HCT116 (cell line): ENCODE results near the gene MYH6. TPM values are rescaled to one million over a fixed set of nuclear protein-coding genes. Genes with fewer than 3 reads are reported as not detected.

ENCODE experiments used
- ATAC-seq: fragments of 200-7000 bp; cut with Tn5 transposase; 2 replicates; pipeline ENCODE4 v1.9.1; 2020; ENCODE audit warnings: mild to moderate bottlenecking, moderate library complexity
- BruUV-seq: library from RNA; stranded (reverse); fragments of 400-500 nt; replicated peaks from 2 replicates; lab custom pipeline; 2021; lab: Mats Ljungman, UMichigan
- CTCF ChIA-PET: fragments of 300-600 bp; sonication (Branson Sonifier 250); formaldehyde crosslinking; loops from one replicate; lab custom pipeline; 2021; ENCODE audit warnings: antibody characterized with exemption; lab: Charles Lee
- POLR2A ChIA-PET: fragments of 300-600, 350-600 bp; sonication (Branson Sonifier 250); formaldehyde crosslinking; loops from one replicate; lab custom pipeline; 2021; ENCODE audit warnings: antibody characterized with exemption; lab: Charles Lee
- RAD21 ChIA-PET, 2 experiments: fragments of 300-600 bp; sonication (Branson Sonifier 250); formaldehyde crosslinking; loops; one replicate each; lab custom pipeline; 2023; ENCODE audit warnings: low total read pairs in 2 of 2; ENCODE audit not compliant: uncharacterized antibody in 2 of 2, unreplicated experiment in 2 of 2, low non-redundant PET in 1 of 2; lab: Charles Lee
- DNase-seq: peaks from one replicate; pipeline ENCODE4 v3.0.0-alpha.2; 2010; ENCODE audit warnings: low read depth, low spot score
- H2AFZ ChIP-seq: fragments of 200-600 bp; shearing (Covaris generic), sonication (generic); 2 replicates; pipeline ENCODE4 v1.6.1; 2017; ENCODE audit warnings: low read depth, mixed run types, mixed read lengths, antibody characterized with exemption, low read length; ENCODE audit not compliant: poor library complexity, severe bottlenecking
- H3K27ac ChIP-seq: 2 replicates; pipeline ENCODE4 v1.5.1; 2012; ENCODE audit warnings: low read depth, low read length
- H3K27me3 ChIP-seq: fragments of 200-600 bp; sonication (generic); 2 replicates; pipeline ENCODE4 v1.6.1; 2016; ENCODE audit warnings: mixed run types, low read length, mixed read lengths; ENCODE audit not compliant: insufficient read depth
- H3K36me3 ChIP-seq, 2 experiments: fragments of 200-500 bp in 1 of 2; fragments of 200-600 bp in 1 of 2; sonication (Bioruptor generic) in 1 of 2; sonication (generic) in 1 of 2; 2 replicates each; pipeline versions ENCODE4 v1.5.1 to v1.6.1; 2014 to 2016; ENCODE audit warnings: low read length in 2 of 2, inconsistent platforms in 1 of 2, mixed read lengths in 1 of 2, mixed run types in 1 of 2; ENCODE audit not compliant: insufficient read depth in 2 of 2, control insufficient read depth in 1 of 2
- H3K4me1 ChIP-seq, 2 experiments: fragments of 200-600 bp in 1 of 2; sonication (generic) in 1 of 2; 2 replicates each; pipeline versions ENCODE4 v1.5.1 to v1.6.1; 2012 to 2017; ENCODE audit warnings: low read length in 2 of 2, inconsistent platforms in 1 of 2, mild to moderate bottlenecking in 1 of 2, mixed read lengths in 1 of 2, mixed run types in 1 of 2, moderate library complexity in 1 of 2; ENCODE audit not compliant: insufficient read depth in 2 of 2, control insufficient read depth in 1 of 2
- H3K4me2 ChIP-seq: fragments of 200-600 bp; sonication (generic); 2 replicates; pipeline ENCODE4 v1.6.1; 2017; ENCODE audit warnings: mixed run types, low read length, mixed read lengths
- H3K4me3 ChIP-seq, 2 experiments: fragments of 200-600 bp in 1 of 2; sonication (generic) in 1 of 2; replicated peaks in 1 of 2; 2 replicates each; pipeline ENCODE4 v1.5.1; 2011 to 2016; ENCODE audit warnings: low read length in 2 of 2, control low read depth in 1 of 2, low read depth in 1 of 2, mild to moderate bottlenecking in 1 of 2, mixed read lengths in 1 of 2, mixed run types in 1 of 2
- H3K79me2 ChIP-seq: fragments of 200-600 bp; sonication (generic); 2 replicates; pipeline ENCODE4 v1.6.1; 2017; ENCODE audit warnings: mild to moderate bottlenecking, mixed run types, low read length, moderate library complexity, mixed read lengths; ENCODE audit not compliant: insufficient read depth
- H3K9ac ChIP-seq: fragments of 200-600 bp; sonication (generic); 2 replicates; pipeline ENCODE4 v1.6.1; 2016; ENCODE audit warnings: low read length, mixed read lengths
- H3K9me2 ChIP-seq: fragments of 200-600 bp; sonication (generic), shearing (Covaris generic); 2 replicates; pipeline ENCODE4 v1.6.1; 2017; ENCODE audit warnings: mixed run types, mild to moderate bottlenecking, moderate library complexity; ENCODE audit not compliant: insufficient read depth
- H3K9me3 ChIP-seq, 2 experiments: fragments of 200-500 bp in 1 of 2; fragments of 200-600 bp in 1 of 2; sonication (Bioruptor generic) in 1 of 2; sonication (generic) in 1 of 2; 2 replicates each; pipeline ENCODE4 v1.6.1; 2014 to 2017; ENCODE audit warnings: low read length in 2 of 2, mixed read lengths in 2 of 2, inconsistent platforms in 1 of 2, low read depth in 1 of 2, mild to moderate bottlenecking in 1 of 2, mixed run types in 1 of 2, moderate library complexity in 1 of 2; ENCODE audit not compliant: control insufficient read depth in 1 of 2, insufficient read depth in 1 of 2
- H4K20me1 ChIP-seq: fragments of 200-600 bp; sonication (generic), shearing (Covaris generic); 2 replicates; pipeline ENCODE4 v1.6.1; 2017; ENCODE audit warnings: mixed run types, mild to moderate bottlenecking, moderate library complexity; ENCODE audit not compliant: insufficient read depth
- ATF3 ChIP-seq: IDR thresholded peaks from 2 replicates; pipeline ENCODE4 v1.6.1; 2012
- CBX3 ChIP-seq: IDR thresholded peaks from 2 replicates; pipeline ENCODE4 v1.6.1; 2012; ENCODE audit warnings: low read depth
- CEBPB ChIP-seq: IDR thresholded peaks from 2 replicates; pipeline ENCODE4 v1.6.1; 2012; ENCODE audit warnings: low read depth
- CTCF ChIP-seq, 3 experiments: fragments of 200-600 bp in 1 of 3; sonication (generic) in 1 of 3; IDR thresholded peaks in 2 of 3; conservative IDR thresholded peaks in 1 of 3; 2 replicates each; pipeline ENCODE4 v1.5.1; 2012 to 2017; ENCODE audit warnings: low read depth in 2 of 3, low read length in 2 of 3, antibody characterized with exemption in 1 of 3, borderline replicate concordance in 1 of 3, control low read depth in 1 of 3, mild to moderate bottlenecking in 1 of 3, mixed read lengths in 1 of 3, mixed run types in 1 of 3, moderate library complexity in 1 of 3; ENCODE audit not compliant: insufficient read depth in 1 of 3
- EGR1 ChIP-seq: IDR thresholded peaks from 2 replicates; pipeline ENCODE4 v1.6.1; 2012; ENCODE audit warnings: low read depth
- EZH2 ChIP-seq: fragments of 200-600 bp; sonication (generic); IDR thresholded peaks from 2 replicates; pipeline ENCODE4 v1.6.1; 2017; ENCODE audit warnings: antibody characterized with exemption, mixed run types
- EZH2phosphoT487 ChIP-seq: fragments of 200-600 bp; IDR thresholded peaks from 2 replicates; pipeline ENCODE4 v1.6.1; 2018; ENCODE audit warnings: antibody characterized with exemption, borderline replicate concordance
- JUND ChIP-seq: IDR thresholded peaks from 2 replicates; pipeline ENCODE4 v1.6.1; 2012
- POLR2A ChIP-seq: IDR thresholded peaks from 2 replicates; pipeline ENCODE4 v1.7.0; 2011; ENCODE audit warnings: borderline replicate concordance; ENCODE audit not compliant: insufficient read depth, insufficient read length; ENCODE audit errors: extremely low read depth
- POLR2AphosphoS5 ChIP-seq: IDR thresholded peaks from 2 replicates; pipeline ENCODE4 v1.6.1; 2011; ENCODE audit warnings: mild to moderate bottlenecking, low read depth, low read length, moderate library complexity
- SIN3A ChIP-seq: IDR thresholded peaks from 2 replicates; pipeline ENCODE4 v1.6.1; 2012; ENCODE audit warnings: low read depth
- SP1 ChIP-seq: IDR thresholded peaks from 2 replicates; pipeline ENCODE4 v1.6.1; 2012; ENCODE audit warnings: low read depth
- SRF ChIP-seq: IDR thresholded peaks from 2 replicates; pipeline ENCODE4 v1.6.1; 2012; ENCODE audit warnings: low read depth
- TCF7L2 ChIP-seq: IDR thresholded peaks from 2 replicates; pipeline ENCODE4 v1.7.0; 2011; ENCODE audit warnings: borderline replicate concordance, inconsistent platforms; ENCODE audit not compliant: insufficient read depth, insufficient read length; ENCODE audit errors: extremely low read depth
- YY1 ChIP-seq: IDR thresholded peaks from 2 replicates; pipeline ENCODE4 v1.6.1; 2011; ENCODE audit warnings: low read length, low read depth, moderate library complexity, mild to moderate bottlenecking; ENCODE audit not compliant: insufficient replicate concordance; ENCODE audit errors: extremely low read depth
- ZFX ChIP-seq: fragments of 450-650 bp; IDR thresholded peaks from 2 replicates; pipeline ENCODE4 v1.6.1; 2017
- ZNF274 ChIP-seq: fragments of 200-500 bp; sonication (Bioruptor generic); IDR thresholded peaks from 2 replicates; pipeline ENCODE4 v1.6.1; 2014; ENCODE audit warnings: mild to moderate bottlenecking, low read depth, low read length, inconsistent platforms
- intact Hi-C: fragments of 100-400 bp; cut with micrococcal nuclease; formaldehyde crosslinking; loops from 2 replicates; pipeline ENCODE4 v1.10.0; 2022
- total RNA-seq: library from RNA; stranded (reverse); gene quantifications from one replicate; pipeline ENCODE4 v1.2.1, GENCODE V29; 2021; ENCODE audit not compliant: unreplicated experiment
- TF ChIP-seq, protein P1 (sequence below): IDR thresholded peaks from 2 replicates; pipeline ENCODE4 v1.6.1; 2012
- TF ChIP-seq, protein P2 (sequence below): IDR thresholded peaks from 2 replicates; pipeline ENCODE4 v1.6.1; 2012; ENCODE audit warnings: low read depth

MYH6 gene
- total RNA-seq, 1 experiment from 2014 or later: not detected

DNA sequence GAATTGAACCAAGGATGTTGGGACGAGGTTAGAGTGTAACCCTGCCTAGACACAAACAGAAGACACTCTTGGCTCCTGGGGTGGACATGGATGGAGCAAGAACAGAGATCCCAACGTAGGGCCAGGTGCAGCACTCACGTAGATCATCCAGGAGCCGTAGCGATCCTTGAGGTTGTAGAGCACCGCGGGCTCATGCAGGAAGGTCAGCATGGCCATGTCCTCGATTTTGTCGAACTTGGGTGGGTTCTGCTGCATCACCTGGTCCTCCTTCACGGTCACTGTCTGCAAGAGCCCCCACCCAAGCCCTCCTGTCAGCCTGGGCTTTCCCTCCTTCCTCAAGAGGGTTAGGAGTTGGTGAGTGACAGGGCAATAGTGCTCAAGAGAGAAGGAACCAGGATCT, 24.9 kb upstream of the MYH6 start:
- RAD21 ChIA-PET: no interaction called here
- POLR2A ChIA-PET: no interaction called here
- Histone ChIP-seq H3K27ac (no peak overlapping the region), H3K36me3 (no peaks in the 10 kb centered on the region), H3K79me2 (no peaks in the 10 kb centered on the region), H3K9me2 (no peaks in the 10 kb centered on the region), H3K27me3 (peaks cover 10% of the 10 kb centered on the region), H4K20me1 (no peaks in the 10 kb centered on the region), H2AFZ (no peak overlapping the region), H3K4me2 (no peak overlapping the region), H3K4me1 (no peaks in the 10 kb centered on the region), H3K9me3 (no peaks in the 10 kb centered on the region), H3K4me3 (no peak overlapping the region)
- CTCF ChIA-PET: no interaction called here
- no peak for ATAC-seq
- BruUV-seq: no TSS peak
- DNase-seq: no peak
- TF ChIP-seq CEBPB: no peak
- TF ChIP-seq CBX3: no peak
- TF ChIP-seq EZH2phosphoT487: no peak
- TF ChIP-seq ATF3: no peak
- TF ChIP-seq TCF7L2: no peak
- TF ChIP-seq SRF: no peak
- TF ChIP-seq SP1: no peak
- TF ChIP-seq ZNF274: no peak
- TF ChIP-seq, protein P1, sequence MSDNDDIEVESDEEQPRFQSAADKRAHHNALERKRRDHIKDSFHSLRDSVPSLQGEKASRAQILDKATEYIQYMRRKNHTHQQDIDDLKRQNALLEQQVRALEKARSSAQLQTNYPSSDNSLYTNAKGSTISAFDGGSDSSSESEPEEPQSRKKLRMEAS: no peak
- no peak for TF ChIP-seq CTCF (IDR thresholded peaks at IDR 0.05 in 2 of 3, conservative IDR thresholded peaks at IDR 0.05 in 1 of 3; ENCODE audit: borderline replicate concordance in 1 of 3, insufficient read depth in 1 of 3, low read depth in 2 of 3, low read length in 2 of 3)
- no peak for TF ChIP-seq ZFX
- no peak for TF ChIP-seq EGR1
- no peak for TF ChIP-seq POLR2AphosphoS5
- no peak for TF ChIP-seq POLR2A
- TF ChIP-seq, protein P2, sequence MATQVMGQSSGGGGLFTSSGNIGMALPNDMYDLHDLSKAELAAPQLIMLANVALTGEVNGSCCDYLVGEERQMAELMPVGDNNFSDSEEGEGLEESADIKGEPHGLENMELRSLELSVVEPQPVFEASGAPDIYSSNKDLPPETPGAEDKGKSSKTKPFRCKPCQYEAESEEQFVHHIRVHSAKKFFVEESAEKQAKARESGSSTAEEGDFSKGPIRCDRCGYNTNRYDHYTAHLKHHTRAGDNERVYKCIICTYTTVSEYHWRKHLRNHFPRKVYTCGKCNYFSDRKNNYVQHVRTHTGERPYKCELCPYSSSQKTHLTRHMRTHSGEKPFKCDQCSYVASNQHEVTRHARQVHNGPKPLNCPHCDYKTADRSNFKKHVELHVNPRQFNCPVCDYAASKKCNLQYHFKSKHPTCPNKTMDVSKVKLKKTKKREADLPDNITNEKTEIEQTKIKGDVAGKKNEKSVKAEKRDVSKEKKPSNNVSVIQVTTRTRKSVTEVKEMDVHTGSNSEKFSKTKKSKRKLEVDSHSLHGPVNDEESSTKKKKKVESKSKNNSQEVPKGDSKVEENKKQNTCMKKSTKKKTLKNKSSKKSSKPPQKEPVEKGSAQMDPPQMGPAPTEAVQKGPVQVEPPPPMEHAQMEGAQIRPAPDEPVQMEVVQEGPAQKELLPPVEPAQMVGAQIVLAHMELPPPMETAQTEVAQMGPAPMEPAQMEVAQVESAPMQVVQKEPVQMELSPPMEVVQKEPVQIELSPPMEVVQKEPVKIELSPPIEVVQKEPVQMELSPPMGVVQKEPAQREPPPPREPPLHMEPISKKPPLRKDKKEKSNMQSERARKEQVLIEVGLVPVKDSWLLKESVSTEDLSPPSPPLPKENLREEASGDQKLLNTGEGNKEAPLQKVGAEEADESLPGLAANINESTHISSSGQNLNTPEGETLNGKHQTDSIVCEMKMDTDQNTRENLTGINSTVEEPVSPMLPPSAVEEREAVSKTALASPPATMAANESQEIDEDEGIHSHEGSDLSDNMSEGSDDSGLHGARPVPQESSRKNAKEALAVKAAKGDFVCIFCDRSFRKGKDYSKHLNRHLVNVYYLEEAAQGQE: no peak
- TF ChIP-seq SIN3A: no peak
- TF ChIP-seq JUND: no peak
- no peak for TF ChIP-seq YY1
- no peak for TF ChIP-seq EZH2
- TF ChIP-seq, all 23 proteins: peak for 0
- H3K9ac ChIP-seq: no peak overlapping the region
- intact Hi-C loops: no loop called here
